ENCODE measurements around the gene TSPO. TPM values are rescaled to one million over a fixed set of nuclear protein-coding genes. Genes with fewer than 3 reads are reported as not detected.
A peak's percentile ranks its signal among the peaks of the same experiment; 100 is the strongest.

Gene TSPO
- polyA plus RNA-seq, 3 donors = 491 to 2,663 (median 2,230) TPM

- intact Hi-C loops (cut with micrococcal nuclease) = no loop called here
- H4K20me1 ChIP-seq (ENCODE audit: insufficient read depth, low read length) = peaks cover 4% of the 10 kb centered on the region
- no peaks in the 10 kb centered on the region for H3K9me3 ChIP-seq (replicated peaks in 1 of 2; ENCODE audit: control insufficient read depth in 1 of 2, insufficient read depth in 1 of 2, low read length in 2 of 2)
- peaks cover 42 to 46% of the 10 kb centered on the region in 2 donors for H3K4me1 ChIP-seq (ENCODE audit: control insufficient read depth in 1 of 2, insufficient read depth in 2 of 2, low read length in 2 of 2)
- no peak overlapping the region for H3K27ac Mint-ChIP-seq
- H3K4me1 Mint-ChIP-seq = peaks cover 42% of the 10 kb centered on the region
- 25% methylated on average over 2 of the region's 5 CpGs for WGBS (ENCODE audit: insufficient coverage)
- no peaks in the 10 kb centered on the region for H3K9me3 Mint-ChIP-seq
- no peak overlapping the region for H2AFZ ChIP-seq (ENCODE audit: insufficient read depth, low read depth, low read length, poor library complexity, severe bottlenecking)
- H3K4me3 ChIP-seq (replicated peaks in 1 of 3; ENCODE audit: low read depth in 2 of 3, low read length in 3 of 3) = no peak overlapping the region
- H3K9ac ChIP-seq (ENCODE audit: insufficient read depth, low read length, poor library complexity, severe bottlenecking) = no peak overlapping the region
- H3K79me2 ChIP-seq (ENCODE audit: insufficient read depth, low read length) = no peaks in the 10 kb centered on the region
- H3K4me3 Mint-ChIP-seq = no peak overlapping the region
- no peak overlapping the region for H3K27ac ChIP-seq (ENCODE audit: low read depth in 1 of 2, low read length in 2 of 2)
- peak in 1 of 3 donors; percentile 47 for DNase-seq
- no peaks in the 10 kb centered on the region for H3K27me3 ChIP-seq (ENCODE audit: control insufficient read depth in 2 of 2, insufficient read depth in 2 of 2, low read length in 2 of 2)
- peaks cover 3 to 9% (median 7%) of the 10 kb centered on the region in 3 donors for H3K27me3 Mint-ChIP-seq (ENCODE audit: low read depth in 3 of 3)
- TF ChIP-seq CTCF (IDR thresholded peaks at IDR 0.05) = no peak
- peaks cover 3 to 8% of the 10 kb centered on the region in 2 donors for H3K36me3 Mint-ChIP-seq
- H3K36me3 ChIP-seq (replicated peaks in 1 of 2; ENCODE audit: control insufficient read depth in 1 of 2, insufficient read depth in 2 of 2, low read length in 2 of 2) = peaks cover 0 to 6% of the 10 kb centered on the region in 2 donors
- no peak overlapping the region for H3K4me2 ChIP-seq (replicated peaks; ENCODE audit: extremely low read depth, low read length, poor library complexity, severe bottlenecking)
These were observed 24.7 kb upstream of the TSPO start for GRCh38 chr22:43126501-43127165.

GRCh38 chr22:43127166-43127908 is 24.0 kb upstream of the TSPO start:
- Histone ChIP-seq H4K20me1 (ENCODE audit: insufficient read depth, low read length) (peaks cover 4% of the 10 kb centered on the region), H3K4me2 (replicated peaks; ENCODE audit: extremely low read depth, low read length, poor library complexity, severe bottlenecking) (no peak overlapping the region), H3K9me3 (replicated peaks in 1 of 2; ENCODE audit: control insufficient read depth in 1 of 2, insufficient read depth in 1 of 2, low read length in 2 of 2) (no peaks in the 10 kb centered on the region), H3K79me2 (ENCODE audit: insufficient read depth, low read length) (no peaks in the 10 kb centered on the region), H3K4me3 (replicated peaks in 1 of 3; ENCODE audit: low read depth in 2 of 3, low read length in 3 of 3) (no peak overlapping the region), H3K9ac (ENCODE audit: insufficient read depth, low read length, poor library complexity, severe bottlenecking) (no peak overlapping the region), H3K27me3 (ENCODE audit: control insufficient read depth in 2 of 2, insufficient read depth in 2 of 2, low read length in 2 of 2) (no peaks in the 10 kb centered on the region), H2AFZ (ENCODE audit: insufficient read depth, low read depth, low read length, poor library complexity, severe bottlenecking) (no peak overlapping the region), H3K27ac (ENCODE audit: low read depth in 1 of 2, low read length in 2 of 2) (no peak overlapping the region), H3K36me3 (replicated peaks in 1 of 2; ENCODE audit: control insufficient read depth in 1 of 2, insufficient read depth in 2 of 2, low read length in 2 of 2) (peaks cover 0 to 13% of the 10 kb centered on the region in 2 donors), H3K4me1 (ENCODE audit: control insufficient read depth in 1 of 2, insufficient read depth in 2 of 2, low read length in 2 of 2) (peaks cover 35 to 39% of the 10 kb centered on the region in 2 donors)
- Mint-ChIP-seq H3K27ac (no peak overlapping the region), H3K27me3 (ENCODE audit: low read depth in 3 of 3) (peaks cover 3 to 7% (median 6%) of the 10 kb centered on the region in 3 donors), H3K36me3 (peaks cover 6 to 14% of the 10 kb centered on the region in 2 donors), H3K4me1 (peaks cover 35% of the 10 kb centered on the region), H3K4me3 (no peak overlapping the region), H3K9me3 (no peaks in the 10 kb centered on the region)
- intact Hi-C loops (cut with micrococcal nuclease) = no loop called here
- no peak for TF ChIP-seq CTCF (IDR thresholded peaks at IDR 0.05)
- whole genome bisulfite sequencing (ENCODE audit: insufficient coverage) = 88% methylated on average over 14 of the region's 17 CpGs
- DNase-seq = no peak
